ENCODE data around the gene YIPF2.

The YIPF2 gene

DNA sequence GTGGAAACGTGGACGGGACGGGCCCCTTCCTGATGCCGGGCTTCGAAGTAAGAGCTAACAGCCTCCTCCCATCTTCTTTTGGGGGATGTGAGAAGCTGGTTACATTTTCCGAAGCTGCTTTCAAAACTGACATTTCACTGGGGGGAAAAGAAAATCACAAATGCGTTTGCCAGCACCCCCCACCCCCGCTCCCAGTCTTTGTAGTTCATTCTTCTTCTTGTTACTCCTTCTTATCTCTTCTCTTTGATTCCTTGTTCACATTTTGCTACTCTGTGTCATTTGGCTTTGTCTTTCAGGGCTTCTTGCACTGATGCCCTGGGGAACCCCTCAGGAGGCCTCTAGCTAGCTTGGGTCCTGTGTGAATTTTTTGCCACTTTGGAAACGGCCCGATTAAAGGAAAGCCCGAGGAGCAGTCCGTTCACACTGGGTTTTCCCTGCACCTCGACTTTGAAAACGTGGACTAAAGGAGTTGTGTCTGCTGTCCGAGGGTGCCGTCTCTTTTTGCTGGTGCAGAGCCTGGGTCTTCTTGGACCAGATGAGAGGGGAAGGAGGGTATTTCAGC is 55.8 kb downstream of the YIPF2 start:
- DNase-seq: no peak

Data from NCI-H2107 (cell line).